ENCODE measurements around the gene RNU1-3.
"Not testable (repeated sequence)": the region's sequence is repeated elsewhere in the genome, so short reads cannot be mapped to it uniquely, and the experiment has no call there.

DNA sequence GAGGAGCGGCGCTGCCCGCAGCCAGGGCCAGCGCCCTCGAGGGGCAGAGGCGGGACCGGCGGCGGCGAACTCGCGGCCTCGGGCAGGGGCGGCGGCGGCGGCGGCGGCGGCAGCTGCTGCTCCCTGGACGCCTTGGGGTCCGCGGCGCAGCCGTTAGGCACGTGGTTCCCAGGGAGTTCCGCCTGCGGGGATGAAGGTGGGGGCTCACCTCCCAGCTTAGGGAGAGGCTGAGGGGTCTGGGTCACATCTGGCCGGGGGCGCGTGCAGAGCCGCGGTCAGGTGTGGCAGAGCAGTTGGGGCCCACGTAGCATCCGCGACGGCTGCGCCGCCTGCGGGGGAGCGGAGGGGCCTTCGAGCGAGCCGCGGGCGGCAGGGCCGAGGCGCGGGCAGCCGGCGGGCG is 32.7 kb upstream of the RNU1-3 start:
- TF ChIP-seq, protein P1, sequence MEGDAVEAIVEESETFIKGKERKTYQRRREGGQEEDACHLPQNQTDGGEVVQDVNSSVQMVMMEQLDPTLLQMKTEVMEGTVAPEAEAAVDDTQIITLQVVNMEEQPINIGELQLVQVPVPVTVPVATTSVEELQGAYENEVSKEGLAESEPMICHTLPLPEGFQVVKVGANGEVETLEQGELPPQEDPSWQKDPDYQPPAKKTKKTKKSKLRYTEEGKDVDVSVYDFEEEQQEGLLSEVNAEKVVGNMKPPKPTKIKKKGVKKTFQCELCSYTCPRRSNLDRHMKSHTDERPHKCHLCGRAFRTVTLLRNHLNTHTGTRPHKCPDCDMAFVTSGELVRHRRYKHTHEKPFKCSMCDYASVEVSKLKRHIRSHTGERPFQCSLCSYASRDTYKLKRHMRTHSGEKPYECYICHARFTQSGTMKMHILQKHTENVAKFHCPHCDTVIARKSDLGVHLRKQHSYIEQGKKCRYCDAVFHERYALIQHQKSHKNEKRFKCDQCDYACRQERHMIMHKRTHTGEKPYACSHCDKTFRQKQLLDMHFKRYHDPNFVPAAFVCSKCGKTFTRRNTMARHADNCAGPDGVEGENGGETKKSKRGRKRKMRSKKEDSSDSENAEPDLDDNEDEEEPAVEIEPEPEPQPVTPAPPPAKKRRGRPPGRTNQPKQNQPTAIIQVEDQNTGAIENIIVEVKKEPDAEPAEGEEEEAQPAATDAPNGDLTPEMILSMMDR (IDR thresholded peaks at IDR 0.05; ENCODE audit: low read length): not testable (repeated sequence)
- TF ChIP-seq EZH2 (IDR thresholded peaks at IDR 0.05; ENCODE audit: borderline replicate concordance, low read length): not testable (repeated sequence)

All from OCI-LY1 (cell line).